ENCODE results near the gene RANBP9. TPM values are rescaled to one million over a fixed set of nuclear protein-coding genes. Genes with fewer than 3 reads are reported as not detected.

Gene RANBP9
- total RNA-seq, 1 donor: 25.5 TPM

DNA sequence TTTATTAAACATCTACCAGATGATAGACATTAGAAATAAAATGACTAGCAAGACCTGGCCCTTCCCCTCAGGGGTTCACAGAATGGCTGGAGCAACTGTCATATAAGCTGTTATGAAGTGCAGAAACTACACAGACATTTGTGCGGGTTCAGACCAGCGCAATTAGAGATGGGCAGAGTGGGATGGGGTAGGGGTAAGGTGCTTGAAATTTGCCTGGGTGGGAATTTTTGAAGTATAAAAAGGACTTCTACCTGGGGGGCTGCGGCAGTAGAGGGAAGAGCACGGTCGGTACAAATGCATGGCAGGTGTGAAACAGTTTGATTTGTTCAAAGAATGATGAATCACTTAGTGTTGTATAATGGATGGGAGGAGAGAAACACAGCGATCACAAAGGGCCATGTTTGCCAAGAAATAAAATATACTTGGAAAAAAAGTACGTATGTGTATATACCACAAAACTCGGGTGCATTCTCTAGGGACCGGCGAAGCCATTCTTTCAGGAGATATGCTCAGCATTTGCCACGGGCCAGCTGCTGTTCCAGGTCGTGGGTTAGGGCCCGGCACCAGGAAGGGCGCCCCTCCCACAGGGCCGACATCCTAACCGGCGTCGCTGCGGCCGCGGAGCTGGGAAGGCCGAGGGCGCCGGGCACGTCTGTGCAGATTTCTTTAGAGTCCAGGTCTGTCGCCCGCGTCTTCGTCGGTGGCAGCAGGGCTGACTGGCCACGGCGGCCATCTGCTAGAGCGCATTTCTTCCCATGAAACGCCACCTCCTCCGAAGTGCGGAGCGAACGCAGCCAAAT, 97.3 kb downstream of the RANBP9 start:
- TF ChIP-seq, protein P1, sequence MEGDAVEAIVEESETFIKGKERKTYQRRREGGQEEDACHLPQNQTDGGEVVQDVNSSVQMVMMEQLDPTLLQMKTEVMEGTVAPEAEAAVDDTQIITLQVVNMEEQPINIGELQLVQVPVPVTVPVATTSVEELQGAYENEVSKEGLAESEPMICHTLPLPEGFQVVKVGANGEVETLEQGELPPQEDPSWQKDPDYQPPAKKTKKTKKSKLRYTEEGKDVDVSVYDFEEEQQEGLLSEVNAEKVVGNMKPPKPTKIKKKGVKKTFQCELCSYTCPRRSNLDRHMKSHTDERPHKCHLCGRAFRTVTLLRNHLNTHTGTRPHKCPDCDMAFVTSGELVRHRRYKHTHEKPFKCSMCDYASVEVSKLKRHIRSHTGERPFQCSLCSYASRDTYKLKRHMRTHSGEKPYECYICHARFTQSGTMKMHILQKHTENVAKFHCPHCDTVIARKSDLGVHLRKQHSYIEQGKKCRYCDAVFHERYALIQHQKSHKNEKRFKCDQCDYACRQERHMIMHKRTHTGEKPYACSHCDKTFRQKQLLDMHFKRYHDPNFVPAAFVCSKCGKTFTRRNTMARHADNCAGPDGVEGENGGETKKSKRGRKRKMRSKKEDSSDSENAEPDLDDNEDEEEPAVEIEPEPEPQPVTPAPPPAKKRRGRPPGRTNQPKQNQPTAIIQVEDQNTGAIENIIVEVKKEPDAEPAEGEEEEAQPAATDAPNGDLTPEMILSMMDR (IDR thresholded peaks at IDR 0.05; ENCODE audit: insufficient read depth, low read depth, low read length): no peak
- H3K4me3 ChIP-seq (ENCODE audit: low read depth, low read length): peak overlapping the region; percentile 100
- peak; percentile 3 for DNase-seq (ENCODE audit: low read depth)

DNA sequence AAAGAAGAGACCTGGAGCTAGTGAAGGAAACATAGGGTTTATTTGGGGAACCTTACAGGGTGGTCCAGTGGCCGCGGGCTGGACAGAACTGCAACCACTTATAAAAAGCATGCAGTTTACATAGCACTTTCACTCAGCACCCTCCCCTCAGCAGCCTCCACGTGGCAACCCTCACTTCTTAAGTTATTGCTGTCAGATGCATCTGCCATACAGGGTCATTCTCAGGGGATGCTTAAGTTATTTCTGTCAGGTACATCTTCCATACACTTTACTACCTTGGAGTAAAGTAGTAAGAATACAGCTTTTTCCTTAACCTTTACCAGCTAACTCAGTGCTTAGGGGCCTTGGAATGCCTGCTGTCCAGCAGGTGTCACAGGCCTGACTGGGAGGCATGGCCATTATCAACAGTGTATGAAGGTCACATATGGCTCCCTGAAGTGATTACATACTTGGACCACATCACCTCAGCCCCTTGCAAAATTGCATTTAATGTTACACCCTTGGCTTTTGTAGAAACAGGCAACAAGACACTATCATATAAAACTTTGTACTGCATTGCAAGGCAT, 98.5 kb downstream of the RANBP9 start:
- TF ChIP-seq, protein P1 (IDR thresholded peaks at IDR 0.05; ENCODE audit: insufficient read depth, low read depth, low read length): no peak
- H3K4me3 ChIP-seq (ENCODE audit: low read depth, low read length): no peak overlapping the region
- DNase-seq (ENCODE audit: low read depth): no peak

DNA sequence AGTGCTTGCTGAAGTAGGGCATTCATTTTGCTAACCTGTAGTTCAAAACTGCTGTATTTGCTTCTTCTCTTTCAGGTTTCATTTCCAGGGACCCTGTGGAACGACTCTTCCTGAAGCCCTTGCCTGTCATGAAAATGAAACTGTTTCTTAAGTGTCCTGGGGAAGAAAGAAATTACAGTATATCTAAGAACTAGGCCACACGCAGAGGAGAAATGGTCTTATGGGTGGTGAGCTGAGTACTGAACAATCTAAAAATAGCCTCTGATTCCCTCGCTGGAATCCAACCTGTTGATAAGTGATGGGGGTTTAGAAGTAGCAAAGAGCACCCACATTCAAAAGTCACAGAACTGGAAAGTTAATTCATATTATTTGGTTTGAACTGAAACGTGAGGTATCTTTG, 99.9 kb downstream of the RANBP9 start:
- no peak overlapping the region for H3K4me3 ChIP-seq (ENCODE audit: low read depth, low read length)
- TF ChIP-seq, protein P1 (IDR thresholded peaks at IDR 0.05; ENCODE audit: insufficient read depth, low read depth, low read length): no peak
- no peak for DNase-seq (ENCODE audit: low read depth)

GRCh38 chr6:13605634-13606033, 106.0 kb downstream of the RANBP9 start:
- TF ChIP-seq, protein P1 (IDR thresholded peaks at IDR 0.05; ENCODE audit: insufficient read depth, low read depth, low read length): no peak
- H3K4me3 ChIP-seq (ENCODE audit: low read depth, low read length): no peak overlapping the region
- DNase-seq (ENCODE audit: low read depth): no peak

DNA sequence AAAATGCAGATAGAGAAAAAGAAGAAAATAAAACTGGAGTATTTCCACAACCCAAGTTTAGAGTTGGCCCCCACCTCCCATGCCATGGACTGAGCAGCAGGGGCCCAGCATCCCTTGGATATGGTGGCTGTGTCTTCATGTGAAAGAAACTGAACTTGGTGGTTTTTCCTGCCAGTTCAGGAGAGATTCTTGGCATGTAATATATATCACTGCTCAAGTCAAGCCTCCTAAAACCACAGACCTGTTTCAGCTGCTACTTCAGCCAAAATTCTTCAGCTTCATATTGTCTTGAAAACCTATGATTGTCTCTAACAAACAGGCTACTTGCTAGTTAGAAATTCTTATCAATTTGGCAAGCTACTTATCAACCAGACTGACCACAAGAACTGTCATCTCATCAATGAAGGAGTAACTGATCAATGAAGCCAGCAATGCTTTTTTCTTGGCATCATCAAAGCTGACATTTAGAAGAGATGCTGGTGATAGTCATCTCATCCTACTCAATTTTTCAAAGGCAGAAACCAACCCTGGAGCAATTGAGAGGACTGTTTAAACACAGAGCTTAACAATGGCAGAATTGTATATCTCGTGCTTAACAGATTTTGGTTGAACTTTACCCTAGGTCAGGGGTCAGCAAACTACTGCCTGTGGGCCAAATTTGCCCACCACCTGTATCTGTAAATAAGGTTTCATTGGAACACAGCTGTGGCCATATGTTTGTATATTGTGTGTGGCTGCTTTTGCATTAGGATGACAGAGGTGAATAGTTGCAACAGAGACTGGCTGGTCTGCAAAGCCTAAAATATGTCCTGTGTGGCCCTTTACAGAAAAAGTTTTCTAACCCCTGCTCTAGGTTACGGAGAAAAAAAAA, 106.9 kb downstream of the RANBP9 start:
- TF ChIP-seq, protein P1 (IDR thresholded peaks at IDR 0.05; ENCODE audit: insufficient read depth, low read depth, low read length): no peak
- no peak for DNase-seq (ENCODE audit: low read depth)
- no peak overlapping the region for H3K4me3 ChIP-seq (ENCODE audit: low read depth, low read length)

- H3K4me3 ChIP-seq (ENCODE audit: low read depth, low read length): no peak overlapping the region
- TF ChIP-seq, protein P1 (IDR thresholded peaks at IDR 0.05; ENCODE audit: insufficient read depth, low read depth, low read length): no peak
- DNase-seq (ENCODE audit: low read depth): no peak
Observed at GRCh38 chr6:13604135-13604534, 107.5 kb downstream of the RANBP9 start.

Measured in fibroblast of villous mesenchyme (primary cell).